Fibroblast of lung (primary cell): ENCODE results near the gene KCNIP4. TPM values are rescaled to one million over a fixed set of nuclear protein-coding genes. Genes with fewer than 3 reads are reported as not detected.

Source experiments
- DNase-seq, 2 donors: peaks; one replicate each; pipeline versions ENCODE4 v3.0.0 to v3.0.0-alpha.2; 2010; ENCODE audit warnings: low read depth in 2 of 2
- H2AFZ ChIP-seq: 2 replicates; pipeline ENCODE4 v1.5.1; 2012; ENCODE audit warnings: low read length, control low read depth, inconsistent platforms
- H3K27ac ChIP-seq: 2 replicates; pipeline ENCODE4 v1.5.1; 2011; ENCODE audit warnings: low read length, control low read depth; ENCODE audit not compliant: insufficient read depth
- H3K27me3 ChIP-seq: 2 replicates; pipeline ENCODE4 v1.5.1; 2011; ENCODE audit warnings: mild to moderate bottlenecking, low read length; ENCODE audit not compliant: control insufficient read depth, insufficient read depth
- H3K36me3 ChIP-seq: 2 replicates; pipeline ENCODE4 v1.5.1; 2011; ENCODE audit warnings: low read length; ENCODE audit not compliant: control insufficient read depth, insufficient read depth
- H3K4me1 ChIP-seq: 2 replicates; pipeline ENCODE4 v1.5.1; 2011; ENCODE audit warnings: low read length; ENCODE audit not compliant: control insufficient read depth, insufficient read depth; ENCODE audit errors: extremely low read depth
- H3K4me2 ChIP-seq: 2 replicates; pipeline ENCODE4 v1.5.1; 2011; ENCODE audit warnings: low read length, control low read depth; ENCODE audit not compliant: insufficient read depth; ENCODE audit errors: extremely low read depth
- H3K4me3 ChIP-seq, 4 experiments: fragments of 200-600 bp in 1 of 4; sonication (generic) in 1 of 4; replicated peaks in 1 of 4; 2 replicates each; pipeline ENCODE4 v1.5.1; 2011 to 2016; ENCODE audit warnings: low read length in 4 of 4, low read depth in 3 of 4, mild to moderate bottlenecking in 3 of 4, control low read depth in 2 of 4, inconsistent platforms in 1 of 4, mixed read lengths in 1 of 4; ENCODE audit not compliant: insufficient read depth in 1 of 4; ENCODE audit errors: control extremely low read depth in 1 of 4
- H3K79me2 ChIP-seq: 2 replicates; pipeline ENCODE4 v1.5.1; 2012; ENCODE audit warnings: mild to moderate bottlenecking, low read length, inconsistent platforms; ENCODE audit not compliant: control insufficient read depth, insufficient read depth
- H3K9ac ChIP-seq: 2 replicates; pipeline ENCODE4 v1.5.1; 2011; ENCODE audit warnings: mild to moderate bottlenecking, low read length, control low read depth; ENCODE audit not compliant: insufficient read depth
- H3K9me3 ChIP-seq: 2 replicates; pipeline ENCODE4 v1.5.1; 2012; ENCODE audit warnings: low read depth, low read length; ENCODE audit not compliant: control insufficient read depth, insufficient read depth
- H4K20me1 ChIP-seq: 2 replicates; pipeline ENCODE4 v1.5.1; 2011; ENCODE audit warnings: low read length; ENCODE audit not compliant: control insufficient read depth, insufficient read depth; ENCODE audit errors: extremely low read depth
- CTCF ChIP-seq, 2 donors: IDR thresholded peaks in 1 of 2; conservative IDR thresholded peaks in 1 of 2; 1 replicate in 1 of 2; 2 replicates in 1 of 2; pipeline ENCODE4 v1.5.1; 2011 to 2012; ENCODE audit warnings: low read length in 2 of 2, control low read depth in 1 of 2, inconsistent platforms in 1 of 2, low read depth in 1 of 2, mild to moderate bottlenecking in 1 of 2
- EZH2 ChIP-seq: IDR thresholded peaks from 2 replicates; pipeline ENCODE4 v1.5.1; 2012; ENCODE audit warnings: low read length, control low read depth, mild to moderate bottlenecking; ENCODE audit errors: missing control alignments
- polyA plus RNA-seq, 2 donors: library from polyadenylated mRNA; depleted of rRNA in 1 of 2; stranded (reverse) in 1 of 2; unstranded in 1 of 2; fragments of >200 nt; gene quantifications; 2 replicates each; pipeline ENCODE4 v1.2.1, GENCODE V29; 2011 to 2012; ENCODE audit warnings: missing spikeins in 1 of 2
- total RNA-seq: library from RNA; depleted of rRNA; stranded (reverse); fragments of >200 nt; gene quantifications from 2 replicates; pipeline ENCODE4 v1.2.1, GENCODE V29; 2014

KCNIP4 gene
- total and polyA plus RNA-seq, 2 donors (not counting 1 experiment from before 2014, with no cell fraction given): not detected

GRCh38 chr4:21811565-21811964 lies 137.0 kb downstream of the KCNIP4 start:
- Histone ChIP-seq H3K79me2 (no peaks in the 10 kb centered on the region), H3K27me3 (no peaks in the 10 kb centered on the region), H3K9me3 (no peaks in the 10 kb centered on the region), H3K4me2 (no peak overlapping the region), H4K20me1 (no peaks in the 10 kb centered on the region), H3K27ac (no peak overlapping the region), H3K4me1 (no peaks in the 10 kb centered on the region), H2AFZ (no peak overlapping the region), H3K9ac (no peak overlapping the region), H3K36me3 (no peaks in the 10 kb centered on the region), H3K4me3 (no peak overlapping the region)
- TF ChIP-seq CTCF (conservative IDR thresholded peaks at IDR 0.05 in 1 of 2, IDR thresholded peaks at IDR 0.05 in 1 of 2; ENCODE audit: low read depth in 1 of 2, low read length in 2 of 2): no peak
- no peak for TF ChIP-seq EZH2
- peak in 1 of 2 donors; percentile 70 for DNase-seq

- Histone ChIP-seq H3K79me2 (no peaks in the 10 kb centered on the region), H3K4me3 (no peak overlapping the region), H3K27ac (no peak overlapping the region), H3K4me2 (no peak overlapping the region), H2AFZ (no peak overlapping the region), H3K9me3 (no peaks in the 10 kb centered on the region), H3K4me1 (no peaks in the 10 kb centered on the region), H4K20me1 (no peaks in the 10 kb centered on the region), H3K27me3 (no peaks in the 10 kb centered on the region), H3K36me3 (no peaks in the 10 kb centered on the region), H3K9ac (no peak overlapping the region)
- DNase-seq: no peak
- no peak for TF ChIP-seq EZH2
- no peak for TF ChIP-seq CTCF (conservative IDR thresholded peaks at IDR 0.05 in 1 of 2, IDR thresholded peaks at IDR 0.05 in 1 of 2; ENCODE audit: low read depth in 1 of 2, low read length in 2 of 2)
Measured at GRCh38 chr4:21806991-21807390, 141.6 kb downstream of the KCNIP4 start.

GRCh38 chr4:21802406-21802805 lies 146.2 kb downstream of the KCNIP4 start:
- DNase-seq: peak in 1 of 2 donors; percentile 84
- peak overlapping the region; percentile 59 for H3K4me2 ChIP-seq
- no peak overlapping the region for H2AFZ ChIP-seq

More at GRCh38 chr4:21802406-21802805, 146.2 kb downstream of the KCNIP4 start:
- Histone ChIP-seq H3K79me2 (no peaks in the 10 kb centered on the region), H4K20me1 (no peaks in the 10 kb centered on the region), H3K27me3 (no peaks in the 10 kb centered on the region), H3K36me3 (no peaks in the 10 kb centered on the region), H3K27ac (no peak overlapping the region), H3K9ac (no peak overlapping the region), H3K4me3 (no peak overlapping the region), H3K9me3 (no peaks in the 10 kb centered on the region), H3K4me1 (no peaks in the 10 kb centered on the region)
- no peak for TF ChIP-seq CTCF (conservative IDR thresholded peaks at IDR 0.05 in 1 of 2, IDR thresholded peaks at IDR 0.05 in 1 of 2; ENCODE audit: low read depth in 1 of 2, low read length in 2 of 2)
- no peak for TF ChIP-seq EZH2
